Hematopoietic multipotent progenitor cell treated with erythropoietin and hydrocortisone succinate and interleukin-3 and kit ligand, for 6 days (in vitro differentiated cells): Measurements from ENCODE around the gene SYN1.

Experiments used
- DNase-seq: peaks from one replicate; pipeline ENCODE4 v3.0.0-alpha.2; 2015

The SYN1 gene

DNA sequence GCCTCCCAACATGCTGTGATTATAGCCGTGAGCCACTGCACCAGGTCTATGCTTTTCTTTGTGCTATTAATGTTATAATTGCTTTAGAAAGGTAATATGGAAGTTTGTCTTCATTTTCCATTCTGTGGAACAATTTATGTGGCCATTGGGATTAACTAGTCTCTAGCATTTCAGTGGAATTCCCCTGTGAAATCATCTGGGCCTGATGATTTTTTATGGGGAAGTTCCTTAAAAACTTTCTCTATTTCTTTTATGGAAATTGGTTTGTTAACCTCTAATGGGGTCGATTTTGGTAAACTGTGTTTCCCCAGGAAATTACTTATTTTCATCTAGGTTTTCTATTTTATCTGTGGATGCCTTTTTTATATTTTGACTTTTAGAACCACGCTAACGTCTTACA lies 26.1 kb downstream of the SYN1 start:
- no peak for DNase-seq

GRCh38 chrX:47590984-47591383 lies 28.7 kb downstream of the SYN1 start:
- no peak for DNase-seq

- DNase-seq = no peak
Measured at GRCh38 chrX:47587906-47588735, 31.5 kb downstream of the SYN1 start.

- DNase-seq = no peak
Measured at GRCh38 chrX:47587091-47587891, 32.4 kb downstream of the SYN1 start.

GRCh38 chrX:47586043-47586787 lies 33.4 kb downstream of the SYN1 start:
- DNase-seq = no peak

GRCh38 chrX:47585273-47585672 lies 34.4 kb downstream of the SYN1 start:
- no peak for DNase-seq

GRCh38 chrX:47584714-47585113 lies 34.9 kb downstream of the SYN1 start:
- no peak for DNase-seq

DNA sequence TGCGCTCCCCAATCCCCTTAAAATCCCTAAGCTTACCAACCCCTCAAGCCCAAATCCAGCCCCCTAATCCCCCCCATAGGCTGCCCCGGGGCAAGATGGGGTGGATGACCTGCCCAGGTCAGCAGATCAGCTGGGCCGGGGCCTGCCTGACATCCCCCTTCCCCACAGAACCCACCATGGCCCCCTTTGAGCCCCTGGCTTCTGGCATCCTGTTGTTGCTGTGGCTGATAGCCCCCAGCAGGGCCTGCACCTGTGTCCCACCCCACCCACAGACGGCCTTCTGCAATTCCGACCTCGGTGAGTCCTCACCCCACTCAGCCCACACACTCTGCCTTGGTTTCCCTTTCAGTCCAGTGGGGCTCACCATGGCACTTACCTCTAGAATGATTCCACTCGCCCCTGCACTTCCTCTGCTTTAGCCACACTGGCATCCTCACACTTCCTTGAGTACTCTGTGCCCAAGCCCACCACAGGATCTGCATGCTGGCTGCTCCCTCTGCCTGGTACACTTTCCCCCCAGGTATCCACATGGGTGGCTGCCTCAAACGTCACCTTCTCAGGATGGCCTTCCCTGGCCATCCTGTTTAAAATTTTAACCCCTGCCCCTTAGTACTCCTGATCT lies 36.3 kb downstream of the SYN1 start:
- no peak for DNase-seq

DNA sequence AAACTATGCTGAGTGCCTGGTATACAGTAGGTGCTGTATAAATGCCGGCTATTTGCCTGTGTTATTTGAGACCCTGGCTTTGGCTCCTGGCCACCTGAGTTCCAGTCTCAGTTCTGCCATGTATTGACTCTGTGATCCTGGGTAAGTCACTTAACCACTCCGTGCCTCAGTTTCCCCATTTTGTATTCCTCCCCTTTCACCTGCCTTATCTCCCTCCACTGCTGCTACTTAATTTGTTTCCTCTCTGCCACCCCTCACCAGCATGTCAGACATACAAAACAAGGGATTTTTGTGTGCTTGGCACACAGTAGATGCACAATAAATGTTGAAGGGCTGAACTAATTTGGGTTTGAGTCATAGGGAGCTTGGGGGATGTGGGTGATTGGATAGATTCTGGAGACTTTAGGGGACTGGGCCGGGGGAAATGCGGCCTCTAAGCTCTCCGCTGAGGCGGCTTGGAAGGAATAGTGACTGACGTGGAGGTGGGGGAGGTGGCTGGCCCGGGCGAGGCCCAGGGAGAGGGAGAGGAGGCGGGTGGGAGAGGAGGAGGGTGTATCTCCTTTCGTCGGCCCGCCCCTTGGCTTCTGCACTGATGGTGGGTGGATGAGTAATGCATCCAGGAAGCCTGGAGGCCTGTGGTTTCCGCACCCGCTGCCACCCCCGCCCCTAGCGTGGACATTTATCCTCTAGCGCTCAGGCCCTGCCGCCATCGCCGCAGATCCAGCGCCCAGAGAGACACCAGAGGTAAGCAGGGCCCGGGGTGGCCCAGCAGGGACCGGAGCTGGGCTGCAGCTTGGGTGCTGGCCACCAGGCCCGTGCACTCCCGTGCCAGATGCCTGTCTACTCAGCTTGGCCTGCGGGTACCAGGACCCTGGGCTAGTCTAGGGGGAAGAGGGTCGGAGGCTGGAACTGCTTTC lies 37.7 kb downstream of the SYN1 start, which contains the start of gene TIMP1:
Gene TIMP1 (plus strand): TSS at position 706 of the 917 bp plus-strand sequence. CDS start 980 bp downstream, outside the sequence.
- peak; percentile 94 for DNase-seq

DNA sequence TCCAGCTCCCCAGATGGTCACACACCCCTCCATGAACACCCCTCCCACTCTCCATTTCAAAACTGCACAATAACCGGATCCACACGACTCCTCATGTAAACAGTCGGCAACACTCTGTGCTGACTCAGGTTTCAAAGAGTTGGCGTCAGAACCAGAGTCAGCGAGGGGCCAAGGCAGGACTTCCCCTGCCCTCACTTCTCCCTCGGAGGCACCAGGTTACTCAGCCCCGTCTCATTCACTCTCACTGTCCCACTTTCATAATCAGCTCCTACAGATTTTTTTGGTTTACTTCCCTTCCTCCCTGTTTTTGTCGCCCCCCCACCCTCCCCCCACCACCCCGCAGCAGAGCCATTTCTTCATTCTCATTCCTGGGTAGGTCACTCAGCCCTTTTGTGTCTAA lies 40.1 kb downstream of the SYN1 start:
- no peak for DNase-seq

DNA sequence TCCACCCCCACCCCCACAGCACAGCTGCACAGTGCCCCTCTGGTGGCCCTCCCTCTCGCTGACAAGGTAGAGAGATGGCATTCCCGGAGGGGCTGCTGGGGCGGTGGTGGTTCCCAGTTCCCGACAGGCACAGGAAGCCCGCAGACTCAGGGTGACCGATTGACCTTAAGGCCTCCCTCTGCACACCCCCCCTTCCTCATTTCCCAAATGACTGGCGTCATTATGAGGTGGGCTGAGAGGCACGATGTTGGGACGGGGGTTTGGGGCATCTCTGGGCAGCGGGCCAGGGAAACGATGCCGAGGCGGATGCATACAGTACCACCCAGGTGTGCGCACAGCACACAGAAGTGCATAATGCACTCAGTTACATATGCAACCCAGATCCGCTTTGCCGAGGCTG lies 41.0 kb downstream of the SYN1 start:
- DNase-seq = no peak

GRCh38 chrX:47577901-47578300 lies 41.8 kb downstream of the SYN1 start:
- no peak for DNase-seq

DNA sequence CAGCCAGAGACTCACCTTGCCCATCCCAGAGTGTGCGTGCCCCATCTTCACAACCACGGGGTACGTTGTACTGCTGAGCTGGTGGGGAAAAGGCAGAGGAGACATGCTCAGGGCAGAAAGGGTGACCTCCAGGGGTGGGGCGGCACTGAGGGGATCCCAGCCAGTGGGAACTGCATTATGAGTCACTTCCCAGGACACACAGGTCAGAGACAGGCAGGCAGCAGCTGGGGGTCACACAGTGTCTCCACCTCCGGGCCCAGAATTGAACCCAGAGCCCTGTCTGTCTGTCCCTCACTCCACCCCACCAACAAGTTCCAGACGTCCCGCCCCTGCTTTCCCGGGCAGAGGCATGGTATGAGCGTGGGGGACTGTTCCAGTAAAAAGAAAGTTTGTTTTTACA lies 42.2 kb downstream of the SYN1 start:
- DNase-seq = no peak

GRCh38 chrX:47576021-47576898 lies 43.4 kb downstream of the SYN1 start:
- no peak for DNase-seq

DNA sequence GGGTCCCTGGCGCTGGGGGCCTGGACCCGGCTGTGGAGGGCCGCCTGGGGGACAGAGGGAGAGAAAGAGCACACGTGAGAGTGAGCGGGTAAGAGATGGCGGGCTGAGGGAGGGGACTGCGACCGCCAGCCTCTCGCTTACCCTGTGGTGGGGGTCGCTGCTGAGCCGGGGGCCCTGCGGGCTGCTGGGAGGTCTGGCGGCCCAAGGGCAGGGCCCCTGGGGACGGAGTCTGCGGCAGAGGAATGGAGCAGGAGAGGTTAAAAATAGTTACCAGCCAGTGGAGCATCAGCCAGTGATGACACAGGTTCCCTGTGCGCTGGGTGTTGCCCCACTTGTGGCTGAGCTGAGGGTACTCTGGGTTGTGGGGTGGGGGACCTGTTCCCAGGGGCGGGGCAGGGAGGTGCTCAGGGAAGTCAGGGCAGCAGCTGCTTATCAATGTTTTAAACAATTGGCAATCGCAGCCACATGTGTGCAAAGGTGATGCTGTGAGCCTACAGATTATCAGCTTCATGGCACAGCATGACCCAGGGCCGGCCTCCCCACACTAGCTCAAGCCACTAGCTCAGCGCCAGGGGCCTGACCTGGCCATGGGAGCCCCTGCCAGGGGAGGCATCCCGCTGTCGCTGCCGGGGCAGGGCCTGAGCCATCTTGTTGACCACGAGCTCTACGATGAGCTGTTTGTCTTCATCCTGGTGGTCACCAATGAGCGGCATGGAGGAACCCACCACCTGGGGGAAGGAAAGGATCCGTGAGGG lies 44.9 kb downstream of the SYN1 start:
- DNase-seq = peak; percentile 84

DNA sequence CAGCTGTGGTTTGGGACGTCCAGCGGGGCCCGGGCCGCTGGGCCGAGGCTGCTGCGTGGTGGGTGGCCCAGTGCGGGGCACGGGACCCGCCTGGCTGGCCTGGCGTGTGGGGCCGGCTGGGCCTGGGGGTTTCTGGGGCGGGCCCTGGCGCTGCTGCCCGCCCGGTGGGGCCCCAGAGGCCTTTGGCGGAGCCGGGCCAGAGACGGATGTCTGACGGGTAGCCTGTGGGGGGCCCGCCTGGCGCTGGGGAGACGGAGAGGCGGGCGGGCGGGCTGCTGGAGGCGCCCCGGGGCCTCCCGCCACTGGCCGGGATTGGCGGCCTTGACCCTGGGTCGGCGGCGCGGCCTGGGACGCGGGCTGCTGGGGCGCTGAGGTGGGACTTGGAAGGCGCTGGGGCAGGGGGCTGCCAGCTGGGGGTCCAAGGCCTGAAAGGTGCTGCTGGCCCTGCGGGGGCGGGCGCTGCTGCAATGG lies 45.5 kb downstream of the SYN1 start:
- DNase-seq = no peak

DNA sequence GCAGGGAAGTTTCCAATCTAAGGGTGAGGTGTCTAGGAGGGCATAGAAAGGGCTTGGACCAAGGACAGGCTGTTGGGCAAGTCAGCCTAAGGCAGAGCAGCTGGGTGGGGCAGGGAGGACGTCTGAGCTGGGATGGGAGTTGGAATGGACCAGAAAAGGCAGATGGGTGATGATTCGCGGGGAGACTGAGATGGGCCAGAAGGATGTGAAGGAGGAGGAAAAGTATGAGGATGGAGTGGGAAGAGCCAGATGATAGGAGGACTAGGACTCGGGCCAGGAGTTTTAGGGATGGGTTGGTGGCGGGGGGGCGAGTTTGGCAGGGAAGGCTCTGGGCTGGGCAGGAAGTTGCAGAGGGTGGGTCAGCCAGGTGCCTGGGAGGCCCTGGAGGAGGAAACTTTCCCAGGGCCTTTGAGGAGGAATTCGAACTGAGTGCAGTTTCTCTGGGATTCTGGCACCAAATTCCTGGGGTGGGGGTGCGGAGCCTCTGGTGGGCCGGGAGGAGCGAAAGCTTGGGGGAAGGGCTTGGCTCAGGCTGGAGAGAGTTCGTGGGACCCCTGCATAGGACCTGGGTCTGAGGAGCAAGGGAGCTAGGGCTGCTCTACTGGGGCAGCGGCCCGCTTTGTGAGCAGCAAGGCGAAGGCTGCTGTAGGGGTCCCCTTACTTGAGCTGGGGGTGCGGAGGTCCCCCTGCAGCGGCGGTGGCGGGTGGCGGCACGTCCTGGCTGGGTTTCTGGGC lies 46.1 kb downstream of the SYN1 start:
- DNase-seq = no peak

- DNase-seq = no peak
Measured at GRCh38 chrX:47572773-47573340, 46.8 kb downstream of the SYN1 start.

DNA sequence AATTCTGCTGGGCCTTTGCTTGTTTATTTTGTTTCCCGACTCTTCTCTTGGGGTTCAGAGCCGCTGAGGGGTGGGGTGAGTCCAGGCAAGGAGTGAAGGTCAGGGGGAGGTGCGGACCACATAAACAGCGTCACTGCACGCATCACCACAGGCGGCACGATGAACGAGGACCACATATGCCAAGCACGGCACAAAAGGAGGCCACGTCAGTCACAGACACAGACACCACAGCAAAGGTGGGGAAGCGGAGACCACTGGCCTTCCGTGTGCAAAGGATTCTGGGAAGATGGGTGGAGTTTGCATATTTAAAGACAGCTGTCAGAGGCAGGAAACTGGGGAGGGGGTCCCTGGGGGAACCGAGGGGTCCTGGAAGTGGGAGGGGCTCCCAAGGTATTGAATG lies 47.8 kb downstream of the SYN1 start:
- no peak for DNase-seq
